GM18867 (cell line): Measurements from ENCODE around the gene CHAD.

Source experiments
- ATAC-seq: cut with Tn5 transposase; IDR thresholded peaks from one replicate; pipeline ENCODE4 v1.9.1; 2021; ENCODE audit warnings: mild to moderate bottlenecking, moderate library complexity; ENCODE audit not compliant: unreplicated experiment

CHAD gene

DNA sequence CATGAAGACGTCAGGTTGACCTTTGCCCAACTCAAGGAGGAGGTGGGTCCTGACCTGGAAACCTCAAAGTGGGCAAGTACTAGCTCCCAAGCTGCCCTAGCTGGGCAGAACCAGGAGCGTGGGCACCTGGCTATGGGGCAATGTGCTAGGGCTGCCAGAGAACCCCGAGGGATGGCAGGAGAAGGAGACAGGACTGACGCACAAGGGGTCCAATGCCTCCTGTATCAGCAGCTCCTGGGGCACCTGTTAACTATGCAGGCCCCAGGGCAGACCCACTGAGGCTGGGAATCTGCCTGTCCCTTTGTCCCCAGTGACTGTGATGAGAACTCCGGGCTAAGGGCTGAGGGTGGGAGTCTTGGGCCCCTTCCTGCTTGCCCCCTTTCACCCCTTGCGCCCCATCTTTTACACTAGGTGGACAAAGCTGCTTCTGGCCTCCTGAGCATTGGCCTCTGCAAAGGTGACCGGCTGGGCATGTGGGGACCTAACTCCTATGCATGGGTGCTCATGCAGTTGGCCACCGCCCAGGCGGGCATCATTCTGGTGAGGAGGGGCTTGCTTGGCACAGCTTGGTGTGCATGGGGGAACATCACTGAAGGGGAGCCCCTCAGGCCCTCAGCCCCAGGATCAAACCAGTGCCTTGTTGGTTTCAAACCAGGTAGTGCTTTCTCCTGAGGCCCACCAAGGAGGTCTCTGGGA lies 7.7 kb downstream of the CHAD start:
- no peak for ATAC-seq

DNA sequence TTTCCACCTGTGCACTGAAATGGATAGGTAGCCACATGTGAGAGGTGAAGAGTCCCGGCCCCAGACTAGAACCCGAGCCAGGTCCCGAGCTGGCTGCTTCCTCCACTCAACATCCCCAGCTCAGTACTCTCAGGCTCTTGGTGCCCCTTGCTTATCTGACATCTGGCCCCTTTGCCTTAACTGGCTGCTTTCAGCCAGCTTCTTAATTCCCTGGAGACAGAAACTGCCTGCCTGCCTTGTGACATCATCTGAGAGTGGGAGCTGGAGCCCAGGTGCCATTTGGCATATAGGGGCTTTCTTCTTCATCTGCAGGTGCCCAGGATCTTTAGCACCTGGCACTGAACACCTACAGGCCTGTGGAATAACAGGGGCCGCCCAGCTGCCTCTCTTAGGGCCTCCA lies 8.9 kb downstream of the CHAD start:
- ATAC-seq = no peak

- no peak for ATAC-seq
These were observed 9.7 kb downstream of the CHAD start for GRCh38 chr17:50458701-50459676.

- no peak for ATAC-seq
These were observed 10.4 kb downstream of the CHAD start for GRCh38 chr17:50458270-50458669.

- no peak for ATAC-seq
These were observed 11.1 kb downstream of the CHAD start for GRCh38 chr17:50457621-50458020.

DNA sequence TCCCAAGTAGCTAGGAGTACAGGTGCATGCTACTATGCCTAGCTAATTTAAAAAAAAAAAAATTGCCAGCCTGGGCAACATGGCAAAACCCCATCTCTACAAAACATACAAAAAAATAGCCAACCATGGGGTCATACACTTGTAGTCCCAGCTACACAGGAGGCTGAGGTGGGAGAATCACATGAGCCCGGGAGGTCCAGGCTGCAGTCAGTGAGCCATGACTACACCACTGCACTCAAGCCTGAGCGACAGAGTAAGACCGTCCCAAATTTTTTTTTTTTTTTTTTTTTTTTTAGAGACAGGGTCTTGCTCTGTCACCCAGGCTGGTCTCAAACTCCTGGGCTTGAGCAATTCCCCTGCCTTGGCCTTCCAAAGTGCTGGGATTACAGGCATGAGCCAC lies 14.8 kb downstream of the CHAD start:
- ATAC-seq = no peak

GRCh38 chr17:50452630-50453300 lies 15.9 kb downstream of the CHAD start:
- ATAC-seq = no peak

GRCh38 chr17:50451943-50452629 lies 16.6 kb downstream of the CHAD start:
- no peak for ATAC-seq

- ATAC-seq = no peak
These were observed 20.0 kb downstream of the CHAD start for GRCh38 chr17:50448643-50449042.

GRCh38 chr17:50447870-50448595 lies 20.6 kb downstream of the CHAD start:
- no peak for ATAC-seq

- no peak for ATAC-seq
These were observed 22.9 kb downstream of the CHAD start for GRCh38 chr17:50445730-50446325.

DNA sequence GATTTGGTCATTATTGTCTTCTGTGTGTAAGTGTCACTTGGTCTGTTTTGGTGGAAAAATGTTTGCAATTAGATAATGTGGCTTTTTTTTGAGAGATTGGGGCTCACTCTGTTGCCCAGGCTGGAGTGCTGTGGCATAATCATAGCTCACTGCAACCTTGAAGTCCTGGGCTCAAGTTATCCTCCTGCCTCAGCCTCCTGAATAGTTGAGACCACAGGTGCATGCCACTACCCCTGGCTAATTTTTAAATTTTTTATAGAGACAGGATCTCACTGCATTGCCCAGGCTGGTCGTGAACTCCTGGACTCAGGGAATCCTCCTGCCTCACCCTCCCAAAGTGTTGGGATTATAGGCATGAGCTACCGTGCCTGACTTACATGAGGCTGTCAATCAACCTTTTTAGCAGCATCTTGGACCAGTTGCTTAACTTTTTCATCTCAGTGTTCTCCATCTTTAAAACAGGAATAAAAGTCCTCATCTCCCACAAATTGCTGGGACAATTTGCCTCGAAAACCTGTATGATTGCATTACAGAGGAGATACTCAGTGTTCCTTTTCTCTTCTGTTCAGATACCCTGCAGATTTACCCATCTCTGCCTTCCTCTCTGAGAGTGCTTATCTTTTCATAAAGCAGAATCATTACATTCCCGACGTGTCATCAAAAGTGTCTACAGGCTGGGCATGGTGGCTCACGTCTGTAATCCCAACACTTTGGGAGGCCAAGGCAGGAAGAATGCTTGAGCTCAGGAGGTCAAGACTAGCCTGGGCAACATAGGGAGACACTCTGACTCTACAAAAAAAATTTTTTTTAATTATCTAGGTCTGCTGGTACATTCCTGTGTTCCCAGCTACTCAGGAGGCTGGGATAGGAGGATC lies 23.6 kb downstream of the CHAD start:
- ATAC-seq = no peak

GRCh38 chr17:50443505-50443974 lies 25.1 kb downstream of the CHAD start:
- no peak for ATAC-seq

DNA sequence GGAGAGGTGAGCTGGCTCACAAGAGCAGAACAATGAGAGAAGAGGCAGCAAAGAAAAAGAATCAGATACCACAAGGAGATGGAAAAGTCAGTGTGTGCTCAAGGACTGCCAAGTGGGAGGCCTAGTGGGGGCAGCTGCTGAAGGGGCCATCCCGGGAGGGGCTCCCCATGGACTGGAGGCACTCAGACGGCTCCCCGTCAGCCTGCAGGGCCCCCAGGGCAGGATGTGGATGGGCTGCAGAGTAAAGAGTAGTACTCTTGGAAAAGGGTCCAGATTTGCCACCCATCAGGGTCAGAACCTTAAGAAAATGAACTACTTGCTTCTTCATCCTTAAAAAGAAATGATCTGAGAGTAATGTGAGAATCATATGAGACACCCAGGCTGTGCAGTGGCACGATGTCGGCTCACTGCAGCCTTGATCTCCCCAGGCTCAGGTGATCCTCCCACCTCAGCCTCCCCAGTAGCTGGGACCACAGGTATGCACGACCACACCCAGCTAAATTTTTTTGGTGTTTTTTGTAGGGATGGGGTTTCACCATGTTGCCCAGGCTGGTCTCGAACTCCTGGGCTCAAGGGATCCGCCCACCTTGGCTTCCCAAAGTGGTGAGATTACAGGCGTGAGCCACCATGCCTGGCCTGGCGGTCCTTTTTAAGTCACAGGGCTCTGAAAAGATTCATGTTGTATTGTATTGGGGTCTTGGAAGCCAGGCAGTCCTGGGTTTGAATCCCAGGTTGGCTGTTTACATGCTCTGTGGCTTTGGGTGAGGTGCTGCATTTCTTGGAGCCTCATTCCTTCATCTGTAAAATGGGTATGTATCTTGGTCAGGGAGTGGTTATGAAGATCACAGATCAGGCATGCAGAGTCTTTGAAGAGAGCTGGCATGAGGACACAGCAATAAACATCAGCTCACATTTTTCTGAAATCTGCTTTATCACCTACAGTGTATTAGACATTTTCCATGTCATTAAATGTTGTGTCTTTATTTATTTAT lies 27.5 kb downstream of the CHAD start:
- no peak for ATAC-seq

GRCh38 chr17:50440172-50440837 lies 28.4 kb downstream of the CHAD start:
- no peak for ATAC-seq

- ATAC-seq = no peak
These were observed 29.7 kb downstream of the CHAD start for GRCh38 chr17:50439008-50439407.

- no peak for ATAC-seq
These were observed 31.3 kb downstream of the CHAD start for GRCh38 chr17:50437409-50437808.
